Panc1 (cell line): ENCODE measurements around the gene TUB. TPM values are rescaled to one million over a fixed set of nuclear protein-coding genes. Genes with fewer than 3 reads are reported as not detected.
A peak's percentile ranks its signal among the peaks of the same experiment; 100 is the strongest.

Experiments
- ATAC-seq: fragments of 200-7000 bp; cut with Tn5 transposase; 2 replicates; pipeline ENCODE4 v1.9.1; 2020; ENCODE audit warnings: mild to moderate bottlenecking, moderate library complexity
- BruUV-seq: library from RNA; stranded (reverse); fragments of 400-500 nt; replicated peaks from 2 replicates; lab custom pipeline; 2021; lab: Mats Ljungman, UMichigan
- CTCF ChIA-PET: fragments of 300-600 bp; sonication (Branson Sonifier 250); formaldehyde crosslinking; loops from one replicate; lab custom pipeline; 2022; ENCODE audit warnings: antibody characterized with exemption; lab: Charles Lee
- POLR2A ChIA-PET: fragments of 300-600 bp; sonication (Branson Sonifier 250); formaldehyde crosslinking; loops from one replicate; lab custom pipeline; 2022; ENCODE audit warnings: antibody characterized with exemption; lab: Charles Lee
- DNase-seq: peaks from one replicate; pipeline ENCODE4 v3.0.0-alpha.2; 2010; ENCODE audit warnings: low read depth, low spot score
- H3K27ac ChIP-seq: 2 replicates; pipeline ENCODE4 v1.5.1; 2011; ENCODE audit warnings: mild to moderate bottlenecking, low read length, inconsistent platforms
- H3K27me3 ChIP-seq: fragments of 200-500 bp; sonication (Bioruptor generic); 2 replicates; pipeline ENCODE4 v1.6.0; 2014; ENCODE audit warnings: low read length, inconsistent platforms; ENCODE audit not compliant: control insufficient read depth, insufficient read depth
- H3K36me3 ChIP-seq: fragments of 200-500 bp; sonication (Bioruptor generic); 2 replicates; pipeline ENCODE4 v1.5.1; 2014; ENCODE audit warnings: inconsistent platforms, mild to moderate bottlenecking, low read length, moderate library complexity; ENCODE audit not compliant: control insufficient read depth, insufficient read depth
- H3K4me1 ChIP-seq: 2 replicates; pipeline ENCODE4 v1.5.1; 2011; ENCODE audit warnings: inconsistent platforms, mild to moderate bottlenecking, low read length, moderate library complexity; ENCODE audit not compliant: control insufficient read depth, insufficient read depth
- H3K4me3 ChIP-seq, 2 experiments: 2 replicates each; pipeline ENCODE4 v1.5.1; 2011 to 2012; ENCODE audit warnings: low read depth in 2 of 2, low read length in 2 of 2, mild to moderate bottlenecking in 2 of 2, inconsistent platforms in 1 of 2, moderate library complexity in 1 of 2
- H3K9me3 ChIP-seq: fragments of 200-500 bp; sonication (Bioruptor generic); 2 replicates; pipeline ENCODE4 v1.5.1; 2014; ENCODE audit warnings: low read depth, mild to moderate bottlenecking, inconsistent platforms, low read length, moderate library complexity; ENCODE audit not compliant: control insufficient read depth, insufficient read depth
- POLR2AphosphoS5 ChIP-seq: IDR thresholded peaks from 2 replicates; pipeline ENCODE4 v1.6.1; 2012; ENCODE audit warnings: mild to moderate bottlenecking, low read depth, low read length, moderate library complexity
- REST ChIP-seq, 2 experiments: IDR thresholded peaks; 2 replicates each; pipeline ENCODE4 v1.6.1; 2011 to 2012; ENCODE audit warnings: low read depth in 2 of 2, control low read depth in 1 of 2, low read length in 1 of 2, mild to moderate bottlenecking in 1 of 2, moderate library complexity in 1 of 2; ENCODE audit not compliant: insufficient read depth in 1 of 2
- SIN3A ChIP-seq: IDR thresholded peaks from 2 replicates; pipeline ENCODE4 v1.6.1; 2012; ENCODE audit warnings: low read depth, mild to moderate bottlenecking, low read length, moderate library complexity, borderline replicate concordance; ENCODE audit not compliant: insufficient read depth
- TCF7L2 ChIP-seq: IDR thresholded peaks from 2 replicates; pipeline ENCODE4 v1.6.1; 2011; ENCODE audit warnings: mild to moderate bottlenecking, low read depth, low read length, inconsistent platforms
- in situ Hi-C: cut with HindIII; loops from 2 replicates; pipeline ENCODE4 v1.10.0; 2016; ENCODE audit warnings: low sequenced_read_pairs, low pct_unique_long_range_greater_than_20kb
- intact Hi-C: fragments of 100-400 bp; cut with micrococcal nuclease; formaldehyde crosslinking; loops from one replicate; pipeline ENCODE4 v1.10.0; 2022; ENCODE audit not compliant: unreplicated experiment
- total RNA-seq: library from RNA; stranded (reverse); gene quantifications from one replicate; pipeline ENCODE4 v1.2.1, GENCODE V29; 2021; ENCODE audit not compliant: unreplicated experiment
- TF ChIP-seq, protein P1 (sequence below): fragments of 450-650 bp; IDR thresholded peaks from 2 replicates; pipeline ENCODE4 v1.5.1; 2017; ENCODE audit warnings: mild to moderate bottlenecking

Gene TUB
- total RNA-seq, 1 experiment from 2014 or later: 4.3 TPM

DNA sequence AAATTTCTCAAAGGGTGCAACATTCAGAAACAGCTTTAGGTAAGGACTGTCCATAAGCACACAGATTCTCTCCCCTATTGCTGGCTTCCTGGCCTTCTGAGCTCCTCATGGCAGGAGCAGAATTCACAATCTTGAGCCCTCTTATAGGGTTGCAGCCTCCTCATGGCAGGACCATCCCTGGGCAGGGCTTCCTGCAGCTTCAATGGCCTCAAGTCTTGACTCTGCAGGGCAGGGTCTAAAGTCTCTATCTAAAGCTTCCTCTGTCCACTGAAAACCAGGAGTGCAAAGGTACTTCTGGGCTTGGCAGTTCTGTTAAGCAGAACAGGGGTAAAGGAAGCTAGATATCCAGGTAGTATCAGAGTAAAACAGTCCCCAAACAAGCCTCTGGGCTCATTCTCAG, 28.7 kb downstream of the TUB start:
- in situ Hi-C loops: no loop called here
- BruUV-seq: no TSS peak
- no peaks in the 10 kb centered on the region for H3K4me1 ChIP-seq
- peaks cover 8% of the 10 kb centered on the region for H3K27me3 ChIP-seq
- TF ChIP-seq TCF7L2: no peak
- TF ChIP-seq, protein P1, sequence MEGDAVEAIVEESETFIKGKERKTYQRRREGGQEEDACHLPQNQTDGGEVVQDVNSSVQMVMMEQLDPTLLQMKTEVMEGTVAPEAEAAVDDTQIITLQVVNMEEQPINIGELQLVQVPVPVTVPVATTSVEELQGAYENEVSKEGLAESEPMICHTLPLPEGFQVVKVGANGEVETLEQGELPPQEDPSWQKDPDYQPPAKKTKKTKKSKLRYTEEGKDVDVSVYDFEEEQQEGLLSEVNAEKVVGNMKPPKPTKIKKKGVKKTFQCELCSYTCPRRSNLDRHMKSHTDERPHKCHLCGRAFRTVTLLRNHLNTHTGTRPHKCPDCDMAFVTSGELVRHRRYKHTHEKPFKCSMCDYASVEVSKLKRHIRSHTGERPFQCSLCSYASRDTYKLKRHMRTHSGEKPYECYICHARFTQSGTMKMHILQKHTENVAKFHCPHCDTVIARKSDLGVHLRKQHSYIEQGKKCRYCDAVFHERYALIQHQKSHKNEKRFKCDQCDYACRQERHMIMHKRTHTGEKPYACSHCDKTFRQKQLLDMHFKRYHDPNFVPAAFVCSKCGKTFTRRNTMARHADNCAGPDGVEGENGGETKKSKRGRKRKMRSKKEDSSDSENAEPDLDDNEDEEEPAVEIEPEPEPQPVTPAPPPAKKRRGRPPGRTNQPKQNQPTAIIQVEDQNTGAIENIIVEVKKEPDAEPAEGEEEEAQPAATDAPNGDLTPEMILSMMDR: no peak
- no peak for TF ChIP-seq REST (IDR thresholded peaks at IDR 0.05; ENCODE audit: insufficient read depth in 1 of 2, low read depth in 2 of 2, low read length in 1 of 2)
- TF ChIP-seq POLR2AphosphoS5: no peak
- TF ChIP-seq SIN3A: no peak
- ChIA-PET CTCF (interaction anchor here (2.1 kb wide), 1 partner anchor 10 kb away, joined by 9 read pairs; no protein-coding TSS in a partner anchor), POLR2A (no interaction called here)
- intact Hi-C loops: loop anchor here (5.0 kb wide), 1 partner anchor 737 kb away; no protein-coding TSS in a partner anchor
- ATAC-seq (0 out of 2 replicates have a peak, but pooled peaks have one; percentile 45), DNase-seq (no peak)
- 0 out of 2 replicates have a peak, but pooled peaks cover 2% of the 10 kb centered on the region for H3K9me3 ChIP-seq
- no peak overlapping the region for H3K4me3 ChIP-seq
- H3K36me3 ChIP-seq: no peaks in the 10 kb centered on the region
- no peak overlapping the region for H3K27ac ChIP-seq

- in situ Hi-C loops: no loop called here
- Histone ChIP-seq H3K27me3 (peaks cover 8% of the 10 kb centered on the region), H3K36me3 (no peaks in the 10 kb centered on the region), H3K4me3 (no peak overlapping the region), H3K27ac (no peak overlapping the region), H3K9me3 (0 out of 2 replicates have a peak, but pooled peaks cover 7% of the 10 kb centered on the region), H3K4me1 (no peaks in the 10 kb centered on the region)
- no TSS peak for BruUV-seq
- intact Hi-C loops: loop anchor here (5.0 kb wide), 1 partner anchor 738 kb away; no protein-coding TSS in a partner anchor
- POLR2A ChIA-PET: no interaction called here
- DNase-seq (no peak), ATAC-seq (no peak)
- CTCF ChIA-PET: interaction anchor here (2.1 kb wide), 1 partner anchor 11 kb away, joined by 9 read pairs; no protein-coding TSS in a partner anchor
- TF ChIP-seq, protein P1: no peak
- no peak for TF ChIP-seq REST (IDR thresholded peaks at IDR 0.05; ENCODE audit: insufficient read depth in 1 of 2, low read depth in 2 of 2, low read length in 1 of 2)
- TF ChIP-seq SIN3A: no peak
- TF ChIP-seq TCF7L2: no peak
- TF ChIP-seq POLR2AphosphoS5: no peak
Measured at GRCh38 chr11:8110396-8110795, 29.4 kb downstream of the TUB start.
